Activated T-cell treated with anti-CD3 and anti-CD28 coated beads for 48 hours (primary cell): Measurements from ENCODE around the gene KIF11.
A peak's percentile ranks its signal among the peaks of the same experiment; 100 is the strongest.
"Not testable (repeated sequence)": the region's sequence is repeated elsewhere in the genome, so short reads cannot be mapped to it uniquely, and the experiment has no call there.

Experiments
- DNase-seq: peaks from one replicate; pipeline ENCODE4 v3.0.0-alpha.2; 2020; ENCODE audit warnings: low read depth

The KIF11 gene

DNA sequence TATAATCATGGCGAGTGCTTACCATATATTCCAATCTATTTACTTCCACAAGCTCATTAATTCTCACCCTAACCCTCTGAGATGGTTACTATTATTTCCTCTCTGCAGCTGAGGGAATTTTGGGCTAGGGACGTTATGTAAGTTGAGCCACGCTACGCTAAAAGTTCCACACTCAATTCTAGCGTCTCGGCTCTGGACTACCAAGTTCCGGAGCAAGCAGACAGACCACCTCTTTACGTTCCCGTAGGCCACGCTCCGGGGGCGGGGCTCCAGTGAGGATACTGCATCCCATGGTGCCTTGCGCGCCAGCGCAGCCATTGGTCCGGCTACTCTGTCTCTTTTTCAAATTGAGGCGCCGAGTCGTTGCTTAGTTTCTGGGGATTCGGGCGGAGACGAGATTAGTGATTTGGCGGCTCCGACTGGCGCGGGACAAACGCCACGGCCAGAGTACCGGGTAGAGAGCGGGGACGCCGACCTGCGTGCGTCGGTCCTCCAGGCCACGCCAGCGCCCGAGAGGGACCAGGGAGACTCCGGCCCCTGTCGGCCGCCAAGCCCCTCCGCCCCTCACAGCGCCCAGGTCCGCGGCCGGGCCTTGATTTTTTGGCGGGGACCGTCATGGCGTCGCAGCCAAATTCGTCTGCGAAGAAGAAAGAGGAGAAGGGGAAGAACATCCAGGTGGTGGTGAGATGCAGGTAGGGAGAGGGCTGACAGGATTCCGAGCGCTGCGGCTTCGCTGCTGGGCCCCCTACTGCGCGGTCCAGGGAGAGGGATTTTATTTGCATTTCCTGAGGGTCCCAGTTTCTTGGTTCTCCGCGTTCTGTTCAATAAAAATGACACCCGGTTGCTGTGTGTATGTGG is at the start of gene KIF11:
Gene KIF11 (plus strand): TSS at position 370 of the 858 bp plus-strand sequence. CDS start 246 bp downstream, at position 616.
- DNase-seq, result peak; percentile 96

DNA sequence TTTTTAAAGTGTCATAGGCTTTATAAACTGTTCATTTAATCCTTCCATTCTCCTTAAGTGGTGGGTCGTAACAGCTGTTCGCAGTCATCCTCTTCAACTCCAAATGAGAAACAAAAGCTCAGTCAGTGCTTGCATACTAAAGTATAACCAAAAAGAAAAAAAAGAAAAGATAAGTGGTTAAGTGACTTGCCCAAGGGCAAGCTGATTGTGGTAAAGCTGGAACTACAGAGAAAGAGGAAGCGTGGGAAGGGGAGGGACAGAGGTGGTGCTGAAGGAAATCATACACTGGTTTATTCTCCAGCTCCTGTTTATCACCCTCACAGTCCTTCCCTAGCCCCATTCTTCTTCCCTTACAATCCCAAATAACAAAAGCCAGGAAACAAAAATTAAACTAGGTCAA is 48.6 kb upstream of the KIF11 start:
- DNase-seq, result no peak

DNA sequence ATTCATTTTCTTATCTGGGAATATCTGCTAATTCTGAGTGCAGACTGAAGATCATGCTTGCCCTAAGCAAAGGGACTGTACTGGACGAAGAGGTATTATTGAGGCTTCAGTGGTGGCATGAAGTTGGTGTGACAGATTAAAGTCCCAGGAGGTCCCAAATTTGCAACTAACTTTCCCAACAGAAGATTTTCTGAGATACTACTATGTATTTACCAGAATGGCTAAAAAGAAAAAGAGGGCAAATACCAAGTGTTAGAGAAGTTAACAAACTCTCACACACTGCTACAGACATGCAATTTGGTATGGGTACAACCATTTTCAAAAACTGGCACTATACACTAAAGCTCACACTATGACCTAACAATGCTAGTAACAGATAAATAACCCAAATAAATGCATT is 47.4 kb upstream of the KIF11 start:
- no peak for DNase-seq

DNA sequence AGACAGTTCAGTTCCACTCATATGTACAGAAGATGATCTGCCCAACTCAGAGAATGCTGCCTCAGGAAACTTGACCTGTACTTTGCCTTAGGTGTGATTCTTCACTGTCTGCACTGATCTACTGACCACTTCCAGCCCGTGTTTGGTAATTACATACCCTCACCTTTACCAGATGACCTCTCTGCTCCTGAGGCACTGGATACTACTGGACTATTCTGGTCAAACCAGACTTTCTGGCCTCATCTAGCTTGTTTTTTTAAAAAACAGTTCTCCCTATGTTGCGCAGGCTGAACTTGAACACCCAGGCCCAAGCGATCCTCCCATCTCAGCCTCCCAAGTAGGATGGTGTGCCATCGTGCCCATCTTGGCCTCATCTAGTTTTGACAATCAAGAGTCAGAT is 45.3 kb upstream of the KIF11 start:
- no peak for DNase-seq

DNA sequence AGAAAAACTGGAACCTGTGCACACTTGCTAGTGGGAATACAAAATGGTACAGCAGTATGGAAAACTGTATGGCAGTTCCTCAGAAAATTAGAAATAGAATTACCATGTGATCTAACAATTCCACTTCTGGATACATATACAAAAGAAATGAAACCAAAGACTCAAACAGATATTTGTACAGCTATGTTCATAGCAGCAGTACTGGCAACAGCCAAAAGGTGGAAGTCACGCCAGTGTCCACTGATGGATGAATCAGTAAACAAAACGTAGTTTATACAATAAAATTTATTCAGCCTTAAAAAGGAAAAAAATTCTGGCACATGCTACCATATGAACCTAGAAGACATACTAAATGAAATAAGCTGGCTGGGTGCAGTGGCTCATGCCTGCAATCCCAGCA is 42.0 kb upstream of the KIF11 start:
- no peak for DNase-seq

DNA sequence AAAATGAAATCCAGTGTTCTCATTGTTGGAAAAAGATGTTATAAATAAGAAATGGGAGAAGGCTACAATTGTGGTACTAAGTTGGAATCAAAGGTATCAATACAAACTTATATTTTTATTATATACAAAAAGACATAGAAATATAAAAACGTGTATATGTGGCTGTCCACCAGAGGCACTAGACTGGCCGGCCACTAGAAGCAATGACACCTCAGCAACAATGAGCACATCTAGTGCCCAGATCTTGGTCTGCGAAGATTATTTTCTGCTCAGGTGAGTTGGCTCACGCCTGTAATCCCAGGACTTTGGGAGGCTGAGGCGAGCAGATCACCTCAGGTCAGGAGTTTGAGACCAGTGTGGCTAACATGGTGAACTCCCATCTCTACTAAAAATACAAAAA is 40.6 kb upstream of the KIF11 start:
- no peak for DNase-seq

DNA sequence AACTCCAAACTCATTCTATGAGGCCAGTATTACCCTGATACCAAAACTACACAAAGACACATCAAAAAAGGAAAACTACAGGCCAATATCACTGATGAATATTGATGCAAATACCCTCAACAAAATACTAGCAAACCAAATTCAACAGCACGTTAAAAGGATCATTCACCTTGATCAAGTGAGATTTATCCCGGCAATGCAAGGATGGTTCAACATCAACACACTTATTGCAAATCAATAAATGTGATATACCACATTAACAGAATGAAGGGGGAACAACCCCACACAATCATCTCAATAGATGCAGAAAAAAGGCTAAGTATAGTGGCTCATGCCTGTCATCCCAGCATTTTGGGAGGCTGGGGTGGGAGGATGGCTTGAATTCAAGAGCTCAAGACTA is 39.0 kb upstream of the KIF11 start:
- DNase-seq, result no peak

DNA sequence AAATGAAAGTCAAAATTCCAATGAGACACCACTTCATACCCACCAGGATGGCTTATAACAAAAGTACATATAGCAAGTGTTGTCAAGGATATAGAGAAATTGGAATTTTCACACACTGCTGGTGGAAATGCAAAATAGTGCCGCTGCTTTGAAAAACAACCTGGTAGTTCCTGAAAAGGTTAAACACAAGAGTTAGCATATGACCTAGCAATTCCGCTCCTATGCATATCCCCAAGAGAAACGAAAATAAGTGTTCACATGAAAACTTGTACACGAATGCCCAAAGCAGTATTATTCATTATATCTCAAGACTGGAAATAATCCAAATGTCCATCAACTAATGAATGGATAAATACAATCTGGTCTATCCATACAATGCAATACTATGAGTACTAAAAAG is 33.9 kb upstream of the KIF11 start:
- DNase-seq, result no peak

DNA sequence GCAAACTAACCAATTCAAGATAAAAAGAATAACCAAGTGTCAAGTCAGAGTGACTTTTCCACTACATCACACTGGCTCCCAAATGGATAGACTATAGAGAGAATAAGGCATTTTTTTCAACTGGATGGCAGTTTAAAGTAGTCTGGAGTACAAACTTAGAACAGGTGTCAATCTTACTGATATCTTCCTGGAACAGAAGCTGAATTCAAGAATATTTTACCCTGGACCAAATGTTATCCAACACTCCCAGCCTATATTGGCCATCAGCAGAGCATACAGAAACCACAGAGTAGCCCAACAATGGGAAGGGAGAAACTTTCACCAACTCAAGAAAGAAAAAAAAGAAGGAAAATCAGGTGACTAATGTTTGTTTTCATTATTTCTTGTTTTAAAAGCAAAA is 30.5 kb upstream of the KIF11 start:
- DNase-seq, result no peak

DNA sequence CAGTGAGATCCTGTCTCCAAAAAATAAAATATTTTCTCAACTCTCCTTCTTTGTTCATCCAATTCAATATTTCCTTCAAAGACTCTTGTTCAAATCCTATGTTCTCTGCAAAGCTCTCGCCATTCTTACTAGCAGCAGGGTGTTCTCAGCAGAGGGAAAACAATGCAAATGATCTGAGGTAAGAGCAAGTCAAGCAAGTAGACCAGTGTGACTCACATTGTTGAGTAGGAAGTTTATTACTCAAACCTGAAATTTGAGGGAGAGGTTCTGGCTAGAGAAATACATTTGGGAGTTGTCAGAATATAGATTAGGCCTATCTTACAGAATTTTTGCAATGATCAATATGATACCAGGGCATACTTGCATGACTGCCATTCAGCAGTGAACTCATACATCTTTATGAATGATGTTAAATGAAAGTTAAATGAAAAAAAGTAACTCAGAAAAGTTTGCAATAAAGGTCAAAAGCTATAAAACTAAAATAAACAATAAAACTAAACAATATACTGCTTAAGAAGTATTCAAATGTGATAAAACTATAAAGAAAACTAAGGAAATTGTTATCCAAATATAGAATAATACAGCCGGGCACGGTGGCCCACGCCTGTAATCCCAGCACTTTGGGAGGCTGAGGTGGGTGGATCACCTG is 24.9 kb upstream of the KIF11 start:
- no peak for DNase-seq

DNA sequence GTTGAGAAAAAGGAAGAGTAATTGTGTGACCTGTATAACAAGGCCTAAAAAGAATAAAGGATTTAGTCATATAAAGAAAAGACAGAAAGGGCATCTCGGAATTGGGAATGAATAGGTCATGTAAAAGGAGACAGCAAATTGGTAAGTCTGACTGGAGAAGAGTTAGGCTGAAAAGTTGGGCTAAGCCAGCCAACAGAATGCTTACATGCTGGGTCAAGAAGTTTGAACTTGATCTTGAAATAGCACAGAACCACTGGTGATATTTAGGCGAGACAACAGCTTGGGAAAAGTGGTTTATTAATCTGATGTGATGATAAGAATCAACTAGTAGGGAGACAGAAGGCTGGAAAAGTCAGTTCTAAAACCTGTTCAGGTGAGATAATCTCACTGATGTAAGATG is 23.9 kb upstream of the KIF11 start:
- no peak for DNase-seq

DNA sequence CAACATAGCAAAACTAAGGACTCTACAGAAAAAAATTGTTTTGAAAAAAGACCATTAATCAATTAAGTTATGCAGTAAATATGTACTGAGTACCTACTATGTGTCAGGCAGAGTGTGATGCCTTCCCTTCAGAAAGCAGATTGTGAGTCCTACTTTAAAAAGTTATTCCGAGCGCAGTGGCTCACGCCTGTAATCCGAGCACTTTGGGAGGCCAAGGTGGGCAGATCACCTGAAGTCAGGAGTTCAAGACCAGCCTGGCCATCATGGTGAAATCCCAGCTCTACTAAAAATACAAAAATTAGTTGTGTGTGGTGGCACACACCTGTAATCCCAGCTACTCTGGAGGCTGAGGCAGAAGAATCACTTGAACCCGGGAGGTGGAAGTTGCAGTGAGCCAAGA is 23.3 kb upstream of the KIF11 start:
- not testable (repeated sequence) for DNase-seq

DNA sequence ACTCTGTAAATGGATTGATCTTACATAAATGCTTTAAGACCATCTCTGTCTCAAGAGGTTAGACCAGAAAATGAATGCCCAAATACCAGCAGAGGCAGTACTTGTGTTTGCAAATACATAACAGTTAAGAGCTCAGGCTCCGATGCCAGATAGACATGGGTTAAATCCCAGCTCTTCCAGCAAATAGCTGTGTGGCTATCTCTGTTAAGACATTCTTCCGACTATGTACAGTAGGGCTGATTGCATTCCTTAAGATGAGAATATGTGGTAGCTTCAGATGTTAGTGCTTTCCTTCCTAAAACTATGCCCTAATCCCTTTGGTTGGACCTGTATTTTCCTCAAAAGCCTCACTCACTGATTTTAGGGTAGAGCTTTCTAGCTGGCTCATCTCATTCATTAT is 21.3 kb upstream of the KIF11 start:
- no peak for DNase-seq

DNA sequence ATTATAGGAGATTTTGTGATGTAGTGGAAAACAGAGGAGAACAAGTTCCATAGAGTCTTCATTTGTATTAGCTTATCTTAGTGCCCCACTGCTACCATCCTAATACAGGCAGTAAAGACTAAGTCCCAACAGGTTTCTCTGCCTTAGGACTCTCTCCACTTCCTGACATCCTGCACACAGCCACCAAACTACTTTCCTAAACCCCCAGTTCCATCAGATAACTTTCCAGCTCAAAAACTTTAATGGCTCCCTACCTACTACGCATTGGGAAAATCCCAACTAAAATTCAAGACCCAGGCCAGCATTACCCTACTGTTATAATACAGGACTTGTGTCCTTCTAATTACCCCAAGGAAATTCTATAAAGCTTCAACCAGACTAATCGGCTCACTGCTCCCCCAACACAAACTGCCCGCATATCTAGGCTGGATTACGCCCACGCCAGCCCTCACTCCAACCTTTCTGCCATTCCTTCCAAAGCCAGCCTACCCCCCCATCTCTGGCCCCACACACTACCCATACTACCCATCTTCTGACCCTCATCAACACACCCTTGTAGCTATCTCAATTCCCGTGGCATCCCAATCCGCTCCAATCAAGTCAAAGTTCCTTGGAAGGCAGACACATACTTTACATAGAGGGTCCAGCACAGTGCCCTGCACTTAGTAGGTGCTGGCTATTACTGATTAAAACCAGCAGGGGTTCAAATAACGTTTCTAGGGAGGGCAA is 20.4 kb upstream of the KIF11 start:
- no peak for DNase-seq

DNA sequence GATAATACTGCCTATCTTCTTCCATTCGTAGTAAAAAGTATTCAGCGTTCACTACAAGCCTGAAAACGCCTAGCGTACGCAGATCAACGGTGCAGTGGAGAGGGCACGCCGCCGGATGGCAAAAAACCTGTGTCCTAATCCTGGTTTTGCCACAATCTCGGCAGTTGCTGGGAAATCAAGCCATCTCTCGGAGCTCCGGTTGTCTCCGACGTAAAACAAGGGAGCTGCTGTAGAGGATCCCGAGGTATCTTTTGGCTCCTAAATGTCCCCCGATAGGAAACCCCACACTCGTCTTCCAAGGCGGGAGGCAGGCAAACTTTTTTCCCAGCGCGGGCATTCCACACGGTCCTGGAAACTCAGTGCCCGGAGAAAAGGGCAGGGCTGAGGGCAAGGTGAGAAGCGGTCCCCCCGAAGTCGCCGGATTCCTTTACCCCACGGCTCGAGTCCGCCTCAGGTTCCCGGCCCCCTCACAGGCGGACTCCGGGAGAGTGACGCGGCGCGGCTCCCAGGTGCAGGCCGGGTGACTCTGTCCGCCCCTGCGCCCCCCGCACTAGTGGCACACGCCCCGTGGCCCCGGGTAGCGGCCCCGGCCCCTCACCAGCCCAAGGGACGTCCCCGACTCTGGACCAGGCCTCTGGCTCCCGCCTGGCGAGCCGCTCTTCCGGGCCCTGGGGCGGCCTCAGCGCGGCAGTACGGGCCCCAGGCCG is 19.7 kb upstream of the KIF11 start:
- DNase-seq, result peak; percentile 34

DNA sequence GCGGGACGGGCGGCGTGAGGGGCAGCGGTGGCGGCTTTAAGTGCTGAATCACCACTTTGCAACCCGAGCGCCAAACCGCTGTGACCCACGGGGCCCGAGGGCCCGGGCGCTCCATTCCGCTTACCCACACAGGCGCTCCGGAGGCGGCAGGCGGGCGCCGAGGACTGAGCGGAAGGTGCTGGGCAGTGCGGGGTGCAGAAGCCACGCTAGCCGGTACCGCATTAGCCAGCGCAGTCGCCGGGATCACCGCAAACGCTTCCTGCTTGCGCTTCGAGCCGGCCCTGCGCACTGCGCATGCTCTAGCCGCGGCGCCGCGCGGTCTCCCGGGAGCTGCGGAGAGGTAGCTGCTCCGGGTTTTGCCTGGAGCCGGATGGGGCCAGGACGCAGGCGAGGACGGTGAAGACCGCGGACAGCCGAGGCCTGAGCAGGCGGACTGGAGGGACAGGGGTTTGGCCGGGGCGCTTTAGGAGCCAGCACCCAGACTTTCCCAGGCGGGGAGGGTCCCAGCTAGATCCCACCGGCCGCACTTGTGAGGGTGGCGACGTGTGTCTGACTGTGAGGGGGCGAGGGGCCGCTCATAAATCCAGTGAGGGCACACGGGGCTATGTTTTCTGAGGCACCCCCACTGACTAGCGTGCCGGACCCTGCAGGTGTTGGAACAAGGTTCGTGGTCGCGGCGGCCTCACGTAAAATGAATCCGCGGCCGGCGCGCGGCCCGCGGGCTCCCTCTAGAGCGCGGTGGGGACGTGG is 19.0 kb upstream of the KIF11 start, which contains the start of gene IDE:
Gene IDE (minus strand): TSS at position 296 of the 750 bp plus-strand sequence. CDS start 74 bp downstream, at position 222.
- DNase-seq, result peak; percentile 81

DNA sequence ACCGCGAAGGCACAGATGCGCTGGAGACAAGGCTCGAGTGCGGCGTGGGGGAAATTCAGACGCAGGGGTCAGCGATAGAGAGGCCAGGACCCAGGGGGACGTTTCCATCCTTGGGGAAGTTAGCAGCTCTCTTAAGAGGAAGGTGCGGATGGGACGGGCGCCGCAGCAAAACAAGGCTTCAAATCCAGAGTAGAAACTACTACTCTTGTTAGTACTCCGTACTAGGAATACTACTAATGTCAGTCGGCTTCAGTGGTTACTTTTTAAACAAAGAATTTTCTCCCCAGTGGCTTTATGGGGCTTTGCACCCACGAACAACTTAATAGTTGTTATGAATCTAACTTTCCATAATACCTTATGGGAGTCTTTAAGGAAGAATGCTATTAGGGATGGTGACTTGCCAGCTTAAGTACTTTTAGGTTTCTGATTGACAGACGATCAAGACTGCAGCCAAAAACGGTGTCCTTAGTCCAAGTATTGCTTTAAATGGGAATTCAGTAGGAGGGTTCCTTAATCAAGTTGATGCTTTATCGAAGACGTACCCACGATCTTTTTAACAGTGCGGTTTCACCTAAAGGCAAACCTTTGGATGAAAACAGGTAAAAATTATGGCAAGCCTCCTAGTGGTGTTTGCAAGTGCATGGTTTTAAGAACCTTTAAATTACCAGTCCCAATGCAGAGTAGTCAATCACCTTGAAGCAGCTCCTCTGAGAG is 18.2 kb upstream of the KIF11 start:
- no peak for DNase-seq

DNA sequence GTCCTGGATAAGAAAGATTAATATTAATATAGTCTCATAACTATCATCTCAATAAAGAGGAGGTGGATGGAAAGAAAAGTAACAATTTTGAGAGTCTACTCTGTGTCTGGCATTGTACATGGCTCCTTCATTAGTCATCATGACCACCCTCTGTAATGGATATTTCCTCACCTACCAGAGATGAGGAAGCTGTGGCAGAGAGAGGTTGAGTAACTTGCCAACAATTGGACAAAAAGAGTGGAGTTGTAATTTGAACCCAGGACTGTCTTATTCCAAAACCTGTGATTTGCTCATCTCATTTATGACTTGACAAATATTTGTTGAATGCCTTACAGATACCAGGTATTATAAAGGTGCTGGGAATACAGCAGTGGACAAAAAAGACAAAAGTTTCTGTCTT is 17.0 kb upstream of the KIF11 start:
- DNase-seq, result no peak

DNA sequence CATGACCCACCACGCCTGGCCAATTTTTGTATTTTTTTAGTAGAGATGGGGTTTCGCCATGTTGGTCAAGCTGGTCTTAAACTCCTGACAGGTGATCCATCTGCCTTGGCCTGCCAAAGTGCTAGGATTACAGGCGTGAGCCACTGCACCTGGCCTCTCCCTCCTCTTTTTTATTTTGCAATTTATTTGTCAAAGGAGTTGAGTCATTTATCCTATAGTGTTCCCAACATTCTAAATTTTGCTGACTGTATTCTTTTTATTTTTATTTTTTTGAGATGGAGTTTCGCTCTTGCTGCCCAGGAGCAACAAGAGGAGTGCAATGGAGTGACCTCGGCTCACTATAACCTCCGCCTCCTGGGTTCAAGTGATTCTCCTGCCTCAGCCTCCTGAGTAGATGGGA is 10.6 kb upstream of the KIF11 start:
- DNase-seq, result not testable (repeated sequence)

DNA sequence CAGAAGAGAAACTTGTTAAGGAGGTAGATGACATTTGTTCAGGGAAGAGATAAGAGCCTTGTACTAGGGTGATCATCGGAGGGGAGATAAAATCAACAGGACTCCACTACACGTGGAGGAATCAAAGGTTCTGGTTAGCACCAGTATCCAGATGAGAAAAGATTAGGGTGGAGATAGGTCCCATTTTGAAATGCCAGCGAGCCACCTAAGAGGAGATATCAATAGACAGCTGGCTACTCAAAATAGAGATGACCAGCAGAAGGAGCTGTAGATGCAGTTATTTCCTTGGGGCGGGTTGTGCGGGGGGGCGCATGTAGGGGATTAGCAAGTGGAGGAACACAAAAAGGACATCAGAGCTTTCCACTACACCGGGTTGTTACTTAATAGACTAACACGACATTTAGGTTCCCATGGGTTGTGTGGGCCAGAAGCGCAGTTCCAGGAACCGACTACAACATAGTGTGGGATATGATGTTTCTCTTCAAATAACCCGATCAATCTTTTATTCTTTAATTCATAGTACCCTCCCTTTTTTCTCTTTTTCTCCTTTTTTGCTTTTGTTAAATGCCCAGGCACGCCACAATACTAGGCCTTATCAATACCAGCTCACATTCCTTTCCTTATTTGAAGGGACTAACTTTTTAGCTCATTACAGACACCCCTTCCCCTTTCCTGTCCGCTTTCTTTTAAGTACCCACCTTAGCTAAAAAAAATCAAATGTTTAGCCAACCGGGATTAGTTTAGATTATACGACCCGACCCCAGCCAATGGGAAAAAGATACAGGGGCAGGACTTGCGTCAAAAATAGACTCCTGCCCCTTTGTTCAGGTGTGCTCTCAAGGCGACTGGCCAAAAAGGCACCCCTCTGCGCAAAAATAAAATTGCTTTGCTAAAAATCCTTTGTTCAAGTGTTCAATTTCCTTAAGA is 2.0 kb upstream of the KIF11 start:
- peak; percentile 12 for DNase-seq
